ENCODE results near the gene HRH3.

HRH3 gene

GRCh38 chr20:62228982-62229545, 9.0 kb upstream of the HRH3 start:
- no peak for DNase-seq

DNA sequence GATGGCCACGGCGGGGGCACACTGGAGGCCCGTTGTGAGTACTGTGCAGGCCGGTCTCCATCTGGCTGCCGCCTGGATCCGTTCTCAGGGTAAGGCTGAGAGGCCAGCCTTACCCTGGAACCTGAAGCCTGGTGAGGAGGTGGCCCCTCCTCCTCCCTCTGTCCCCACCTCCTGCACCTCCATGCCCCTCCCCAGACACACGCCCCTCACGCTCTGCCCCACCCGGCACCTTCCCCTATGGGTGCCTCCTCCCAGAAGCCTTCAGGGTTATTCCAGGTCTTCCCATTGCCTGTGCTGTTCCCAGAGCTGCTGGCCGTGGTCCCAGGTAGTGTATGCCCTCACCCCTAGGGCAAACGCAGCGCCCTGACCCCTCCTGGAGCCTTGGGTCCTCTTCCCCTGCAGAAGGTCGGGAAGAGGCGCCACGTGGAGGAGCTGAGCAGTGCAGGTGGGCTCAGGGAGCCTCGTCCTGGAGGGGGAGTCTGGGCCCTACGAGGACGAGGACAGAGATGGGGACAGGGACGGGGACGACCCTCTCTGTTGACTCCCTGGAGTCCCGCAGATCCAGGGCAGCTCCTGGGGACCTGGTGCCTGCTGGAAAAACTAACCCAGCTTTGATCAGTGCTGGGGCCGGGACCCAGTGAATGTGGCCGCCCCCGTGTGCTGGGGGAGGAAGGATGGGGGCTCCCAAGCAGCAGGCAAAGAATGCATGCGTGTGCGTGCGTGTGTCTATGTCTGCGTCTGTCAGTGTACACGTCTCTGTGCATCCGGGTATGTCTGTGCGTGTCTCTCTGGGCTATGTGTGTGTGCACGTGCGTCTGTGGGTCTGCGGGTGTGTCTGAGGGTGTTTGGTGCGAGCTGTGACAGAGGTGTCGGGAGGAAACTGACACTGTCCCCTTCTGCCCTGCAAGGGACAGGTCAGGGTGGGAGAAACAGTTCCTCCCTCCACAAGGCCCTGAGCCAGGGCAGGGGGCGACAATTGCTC, 8.2 kb upstream of the HRH3 start:
- DNase-seq, result no peak

DNA sequence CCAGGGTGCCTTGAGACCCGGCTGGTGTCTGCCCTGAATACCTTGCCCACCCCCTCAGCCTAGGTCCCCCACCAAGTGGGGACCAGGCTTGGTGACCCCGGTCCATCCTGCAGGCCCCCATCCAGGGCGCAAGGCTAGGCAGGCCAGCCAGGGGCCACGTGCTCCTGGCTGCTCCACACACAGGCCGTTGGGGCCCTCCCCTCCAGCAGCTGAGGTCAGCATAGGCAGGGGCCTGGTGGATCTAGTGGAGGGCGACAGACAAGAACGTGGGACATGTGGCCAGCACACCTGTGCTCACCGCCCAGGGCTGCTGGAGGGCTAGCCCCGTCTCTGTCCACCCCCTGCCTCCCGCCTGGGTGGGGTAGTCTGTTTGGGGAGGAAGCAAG, 7.5 kb upstream of the HRH3 start:
- no peak for DNase-seq

DNA sequence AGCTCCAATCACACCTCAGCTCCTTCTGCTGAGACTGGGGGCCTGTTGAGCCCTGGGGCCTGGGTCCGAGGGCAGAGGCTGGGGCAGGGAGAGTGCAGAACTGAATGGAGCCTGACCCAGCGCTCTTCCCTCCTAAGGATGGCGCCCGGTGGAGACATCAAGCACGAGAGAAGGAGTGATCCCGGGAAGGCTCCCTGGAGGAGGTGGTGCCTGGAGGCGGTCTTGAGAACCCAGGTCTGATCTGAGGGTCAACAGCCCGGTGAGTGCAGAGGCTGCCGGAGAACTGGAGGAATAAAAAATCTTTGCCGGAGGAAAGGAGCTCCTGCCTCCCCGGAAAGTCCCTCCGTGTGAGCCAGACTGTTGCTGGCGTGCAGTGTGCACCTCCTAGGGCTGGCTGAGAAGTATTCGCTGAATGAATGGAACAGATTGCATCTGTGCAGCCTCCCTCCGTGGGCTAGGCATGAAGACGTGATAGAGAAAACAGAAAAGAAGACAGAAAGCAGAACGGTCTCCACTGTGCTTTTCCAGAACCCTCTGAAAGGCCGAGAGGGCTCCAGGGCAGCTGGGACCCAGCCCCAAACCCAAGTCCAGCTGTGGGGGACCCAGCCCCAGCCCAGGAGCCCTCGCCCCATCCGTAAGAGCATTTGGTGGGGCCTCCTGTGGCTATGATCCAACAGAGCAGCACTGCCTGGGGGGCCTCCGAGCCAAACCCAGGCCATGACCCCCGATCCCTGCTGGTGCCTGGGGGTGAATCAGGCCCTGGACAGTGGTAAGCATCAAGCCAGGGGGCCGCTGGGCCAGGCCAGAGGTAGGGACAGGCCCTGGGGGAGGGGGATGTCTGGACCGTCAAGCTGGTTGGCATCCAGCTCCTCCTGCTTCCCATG, 6.9 kb upstream of the HRH3 start:
- DNase-seq, result no peak

DNA sequence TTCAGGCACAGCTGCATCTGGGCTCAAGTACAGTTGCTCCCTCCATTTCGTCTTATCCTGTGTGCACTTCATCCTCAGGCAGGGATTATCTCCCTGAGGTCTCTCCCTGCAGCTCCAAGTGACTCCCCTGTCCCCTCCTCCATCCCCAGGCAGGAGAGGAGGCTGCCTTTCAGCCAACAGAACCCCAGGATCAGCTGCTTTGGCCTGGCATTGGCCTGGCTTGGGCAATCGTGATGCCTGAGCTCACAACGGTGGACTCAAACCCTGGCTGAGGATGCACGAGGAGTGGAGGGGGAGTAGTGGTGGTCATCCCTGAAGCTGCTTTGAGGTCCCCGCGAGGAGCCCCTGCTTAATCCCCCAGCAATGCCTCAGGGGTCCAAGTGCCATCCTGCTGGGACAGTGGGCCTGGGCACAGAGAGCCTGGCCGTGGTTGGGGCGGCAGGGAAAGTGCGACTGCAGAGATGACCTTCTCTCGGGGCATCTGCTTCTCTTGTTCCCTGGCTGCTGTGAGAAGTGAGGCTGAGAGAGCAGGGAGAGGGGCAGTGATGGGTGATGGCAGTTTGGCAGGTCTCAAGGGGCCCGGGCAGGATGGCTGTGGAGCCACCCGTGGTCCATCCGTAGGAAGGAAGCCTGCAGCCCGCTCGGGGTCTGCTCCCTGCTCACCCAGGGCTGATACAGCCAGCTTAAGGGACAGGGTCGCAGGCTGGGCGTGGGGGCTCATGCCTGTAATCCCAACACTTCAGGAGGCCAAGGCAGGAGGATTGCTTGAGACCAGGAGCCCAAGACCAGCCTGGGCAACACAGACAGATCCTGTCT, 6.0 kb upstream of the HRH3 start:
- DNase-seq, result no peak

GRCh38 chr20:62225026-62225425, 4.9 kb upstream of the HRH3 start:
- DNase-seq, result no peak

GRCh38 chr20:62224113-62224855, 4.2 kb upstream of the HRH3 start:
- no peak for DNase-seq

DNA sequence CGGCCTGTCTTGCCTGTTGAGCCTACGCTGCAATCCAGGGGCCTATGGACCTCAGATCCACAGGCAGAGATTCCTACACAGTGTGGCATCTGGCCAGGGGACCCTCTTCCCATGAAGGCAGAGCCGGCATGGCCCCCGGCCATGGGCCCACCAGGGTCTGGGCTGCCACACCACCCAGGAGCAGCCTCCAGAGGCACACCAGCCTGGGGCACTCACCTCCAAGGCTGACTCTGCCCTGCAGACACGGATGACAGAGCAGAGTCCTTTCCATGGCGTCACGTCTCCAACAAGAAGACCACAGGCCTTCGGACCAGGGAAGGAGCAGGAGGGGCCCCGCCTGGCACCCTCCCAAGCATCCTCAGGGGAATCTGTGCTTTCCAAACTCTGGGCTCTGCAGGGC, 3.5 kb upstream of the HRH3 start:
- no peak for DNase-seq

- no peak for DNase-seq
Observed at GRCh38 chr20:62222972-62223371, 2.9 kb upstream of the HRH3 start.

DNA sequence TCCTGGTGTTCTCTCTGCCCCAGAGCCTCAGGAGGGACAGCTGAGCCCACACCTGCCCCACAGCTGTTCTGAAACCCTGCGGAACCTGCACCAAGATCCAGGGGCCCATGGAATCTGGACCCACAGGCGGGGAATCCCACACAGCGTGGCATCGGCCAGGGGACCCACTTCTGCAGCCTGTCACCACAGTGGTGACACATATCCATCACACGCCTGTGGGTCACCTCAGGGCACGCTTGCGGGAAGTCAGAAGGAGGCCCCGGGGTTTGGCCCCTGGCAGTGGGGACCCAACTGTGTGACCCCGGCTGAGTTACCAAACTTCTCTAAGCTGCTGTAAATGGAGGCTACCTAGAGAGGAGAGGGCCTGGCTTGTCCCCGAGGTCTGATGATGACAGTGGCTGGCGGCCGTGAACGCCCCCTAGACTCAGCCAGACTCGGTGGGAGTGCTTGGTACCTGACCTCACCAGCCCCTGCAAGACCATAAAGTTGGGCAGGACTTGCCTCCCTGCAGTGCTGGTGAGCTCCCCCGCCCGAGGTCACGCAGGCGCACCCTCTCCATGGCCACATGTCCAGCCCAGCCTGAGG, 2.3 kb upstream of the HRH3 start:
- no peak for DNase-seq

GRCh38 chr20:62220666-62221568, 839 bp upstream of the HRH3 start:
- DNase-seq, result no peak

GRCh38 chr20:62219101-62219991, 732 bp downstream of the HRH3 start:
- no peak for DNase-seq

DNA sequence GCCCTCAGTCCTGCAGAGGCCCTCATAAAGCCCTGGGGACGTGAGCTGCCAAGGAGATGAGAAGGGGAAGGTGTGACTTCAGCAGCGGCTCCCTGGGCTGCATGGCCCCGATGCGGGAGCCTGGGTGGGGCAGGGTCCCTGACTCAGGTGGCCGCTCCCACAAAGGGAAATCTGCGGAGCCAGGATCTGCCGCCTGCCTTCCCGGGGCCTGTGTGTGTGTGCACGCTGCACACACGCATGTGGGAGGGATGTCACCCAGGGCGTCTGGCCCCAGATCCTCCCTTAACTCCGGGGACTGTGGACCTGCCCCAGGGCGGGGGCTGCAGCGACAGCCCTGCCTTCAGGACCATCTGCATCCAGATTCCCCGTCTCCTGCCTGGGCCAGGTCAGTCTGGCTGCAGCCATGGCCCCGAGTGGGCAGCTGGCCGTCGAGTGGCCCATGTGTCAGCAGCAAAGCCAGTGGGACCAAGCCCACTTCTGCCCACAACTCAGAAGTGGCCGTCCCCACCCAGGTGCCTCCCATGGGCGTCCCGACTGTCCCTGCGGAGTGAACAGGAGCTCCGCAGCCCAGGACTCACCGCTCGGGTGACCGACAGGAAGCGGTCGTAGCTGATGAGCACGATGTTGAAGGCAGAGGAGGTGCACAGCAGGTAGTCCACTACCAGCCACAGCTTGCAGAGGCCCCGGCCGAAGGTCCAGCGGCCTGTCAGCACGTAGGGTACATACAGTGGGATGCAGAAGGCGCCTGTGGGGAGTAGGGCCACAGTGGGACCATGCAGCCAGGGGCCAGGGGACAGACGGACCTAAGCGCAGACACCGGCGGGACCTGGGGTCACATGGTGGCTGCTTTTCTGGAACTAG, 1.9 kb downstream of the HRH3 start:
- no peak for DNase-seq

DNA sequence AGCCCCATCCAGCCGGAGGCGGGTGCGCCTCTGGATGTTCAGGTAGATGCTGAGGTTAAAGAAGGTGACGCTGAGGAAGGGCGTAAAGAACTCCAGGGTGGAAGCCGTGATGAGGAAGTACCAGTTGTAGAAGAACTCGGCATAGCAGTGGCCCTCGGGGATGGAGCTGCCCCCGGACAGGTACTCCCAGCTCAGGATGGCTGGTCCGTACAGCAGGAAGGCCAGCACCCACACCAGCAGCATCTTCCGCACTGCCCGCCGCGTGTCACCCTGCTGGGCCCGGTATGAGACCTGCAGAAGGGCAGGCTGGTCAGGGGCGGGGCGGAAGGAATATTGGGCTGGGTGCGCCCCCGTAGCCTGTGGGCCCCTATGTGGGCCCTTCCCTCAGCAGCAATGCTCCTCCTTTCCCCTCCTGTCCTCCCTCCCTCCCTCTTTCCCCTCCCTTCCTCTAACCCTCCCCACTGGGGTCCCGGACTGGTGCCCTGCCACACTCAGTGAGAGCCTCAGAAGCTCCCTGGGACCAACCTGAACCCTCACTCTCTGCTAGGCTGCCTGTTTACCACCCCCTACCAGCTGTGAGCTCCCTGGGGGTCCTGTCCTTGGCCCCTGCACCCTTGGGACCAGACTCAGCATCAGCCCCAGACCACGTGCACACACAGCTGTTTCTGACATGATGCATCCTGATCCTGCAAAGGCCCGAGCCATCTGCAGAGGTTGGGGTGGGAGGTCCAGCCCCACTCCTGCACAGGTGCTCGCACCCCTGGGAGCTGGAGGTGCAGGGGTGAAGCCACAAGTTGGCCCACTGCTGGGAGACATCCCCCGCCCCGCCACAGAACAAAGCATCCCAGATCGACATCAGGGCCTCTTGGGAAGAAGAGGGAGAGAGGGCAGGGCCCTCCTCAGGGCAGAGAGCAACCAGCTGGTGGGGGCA, 3.2 kb downstream of the HRH3 start:
- no peak for DNase-seq

GRCh38 chr20:62215991-62216635, 4.0 kb downstream of the HRH3 start:
- DNase-seq, result no peak
